CD14-positive monocyte (primary cell): ENCODE data around the gene MDH2. TPM values are rescaled to one million over a fixed set of nuclear protein-coding genes. Genes with fewer than 3 reads are reported as not detected.
"Not testable (repeated sequence)": the region's sequence is repeated elsewhere in the genome, so short reads cannot be mapped to it uniquely, and the experiment has no call there.

Source experiments
- DNase-seq, 3 donors: peaks; one replicate each; pipeline ENCODE4 v3.0.0-alpha.2; 2011 to 2022
- H2AFZ ChIP-seq: 2 replicates; pipeline ENCODE4 v1.6.0; 2012; ENCODE audit warnings: mild to moderate bottlenecking, low read depth, low read length, inconsistent platforms; ENCODE audit not compliant: insufficient read depth, poor library complexity, severe bottlenecking
- H3K27ac ChIP-seq, 2 donors: 1 replicate in 1 of 2; 2 replicates in 1 of 2; pipeline ENCODE4 v1.5.1; 2012 to 2013; ENCODE audit warnings: low read length in 2 of 2, control low read depth in 1 of 2, inconsistent platforms in 1 of 2, low read depth in 1 of 2, mild to moderate bottlenecking in 1 of 2
- H3K27me3 ChIP-seq, 2 donors: one replicate each; pipeline versions ENCODE4 v1.6.0 to v1.6.1; 2011 to 2013; ENCODE audit warnings: low read length in 2 of 2; ENCODE audit not compliant: control insufficient read depth in 2 of 2, insufficient read depth in 2 of 2
- H3K36me3 ChIP-seq, 2 donors: replicated peaks in 1 of 2; 1 replicate in 1 of 2; 2 replicates in 1 of 2; pipeline versions ENCODE4 v1.5.1 to v1.6.1; 2012 to 2013; ENCODE audit warnings: low read length in 2 of 2, control low read depth in 1 of 2, inconsistent platforms in 1 of 2, mild to moderate bottlenecking in 1 of 2; ENCODE audit not compliant: insufficient read depth in 2 of 2, control insufficient read depth in 1 of 2
- H3K4me1 ChIP-seq, 2 donors: 1 replicate in 1 of 2; 2 replicates in 1 of 2; pipeline versions ENCODE4 v1.5.1 to v1.6.1; 2012 to 2013; ENCODE audit warnings: low read length in 2 of 2, control low read depth in 1 of 2, inconsistent platforms in 1 of 2, mild to moderate bottlenecking in 1 of 2, moderate library complexity in 1 of 2; ENCODE audit not compliant: insufficient read depth in 2 of 2, control insufficient read depth in 1 of 2
- H3K4me2 ChIP-seq: replicated peaks from 2 replicates; pipeline ENCODE3; 2012; ENCODE audit warnings: low read length, moderate library complexity, mild to moderate bottlenecking; ENCODE audit not compliant: poor library complexity, severe bottlenecking; ENCODE audit errors: extremely low read depth
- H3K4me3 ChIP-seq, 3 experiments: fragments of 200-600 bp in 1 of 3; sonication (generic) in 1 of 3; replicated peaks in 1 of 3; 1 replicate in 2 of 3; 2 replicates in 1 of 3; pipeline ENCODE4 v1.5.1; 2011 to 2013; ENCODE audit warnings: low read length in 3 of 3, mild to moderate bottlenecking in 3 of 3, control low read depth in 2 of 3, low read depth in 2 of 3, inconsistent platforms in 1 of 3, moderate library complexity in 1 of 3
- H3K79me2 ChIP-seq: 2 replicates; pipeline ENCODE4 v1.6.0; 2012; ENCODE audit warnings: mild to moderate bottlenecking, control low read depth, inconsistent platforms, low read length, moderate library complexity; ENCODE audit not compliant: insufficient read depth
- H3K9ac ChIP-seq: 2 replicates; pipeline ENCODE4 v1.6.0; 2017; ENCODE audit warnings: low read length, mild to moderate bottlenecking; ENCODE audit not compliant: insufficient read depth, poor library complexity, severe bottlenecking
- H3K9me3 ChIP-seq, 2 donors: replicated peaks in 1 of 2; 1 replicate in 1 of 2; 2 replicates in 1 of 2; pipeline versions ENCODE4 v1.5.1 to v1.6.1; 2012 to 2013; ENCODE audit warnings: low read length in 2 of 2, control low read depth in 1 of 2; ENCODE audit not compliant: control insufficient read depth in 1 of 2, insufficient read depth in 1 of 2
- H4K20me1 ChIP-seq: 2 replicates; pipeline ENCODE4 v1.6.0; 2012; ENCODE audit warnings: mild to moderate bottlenecking, low read length, control low read depth, moderate library complexity; ENCODE audit not compliant: insufficient read depth
- H3K27ac Mint-ChIP-seq, 7 donors: one replicate each; pipeline ENCODE4 v1.8.0; 2020; ENCODE audit warnings: mild to moderate bottlenecking in 7 of 7, mixed read lengths in 7 of 7, moderate library complexity in 6 of 7, inconsistent platforms in 2 of 7
- H3K27me3 Mint-ChIP-seq, 3 donors: one replicate each; pipeline ENCODE4 v1.8.0; 2021 to 2022; ENCODE audit warnings: low read depth in 3 of 3, mild to moderate bottlenecking in 3 of 3, mixed read lengths in 3 of 3, moderate library complexity in 3 of 3, inconsistent platforms in 1 of 3
- H3K36me3 Mint-ChIP-seq, 2 donors: one replicate each; pipeline ENCODE4 v1.8.0; 2020; ENCODE audit warnings: mixed read lengths in 2 of 2, inconsistent platforms in 1 of 2, mild to moderate bottlenecking in 1 of 2
- H3K4me1 Mint-ChIP-seq: one replicate; pipeline ENCODE4 v1.8.0; 2020; ENCODE audit warnings: mild to moderate bottlenecking, mixed read lengths
- H3K4me3 Mint-ChIP-seq, 2 donors: one replicate each; pipeline ENCODE4 v1.8.0; 2020; ENCODE audit warnings: mild to moderate bottlenecking in 2 of 2, mixed read lengths in 2 of 2, moderate library complexity in 1 of 2
- H3K9me3 Mint-ChIP-seq, 7 donors: one replicate each; pipeline ENCODE4 v1.8.0; 2020 to 2022; ENCODE audit warnings: mixed read lengths in 7 of 7, mild to moderate bottlenecking in 6 of 7, moderate library complexity in 6 of 7, inconsistent platforms in 2 of 7
- CTCF ChIP-seq: fragments of 200-600 bp; IDR thresholded peaks from one replicate; pipeline ENCODE4 v1.8.0; 2022; ENCODE audit warnings: antibody characterized with exemption, mild to moderate bottlenecking
- WGBS: methylation state at CpG from one replicate; pipeline ENCODE4 v1.1.5; 2013; ENCODE audit warnings: missing lambda C conversion rate; ENCODE audit not compliant: insufficient coverage; 5-methylcytosine and 5-hydroxymethylcytosine counted together
- intact Hi-C, 2 donors: fragments of 100-400 bp; cut with micrococcal nuclease; formaldehyde crosslinking; loops; one replicate each; pipeline versions ENCODE4 v1.15.0 to v1.15.1; 2023
- polyA plus RNA-seq, 3 donors: library from polyadenylated mRNA; depleted of rRNA in 1 of 3; unstranded in 2 of 3; stranded (reverse) in 1 of 3; fragments of 300-500 nt in 2 of 3; fragments of >200 nt in 1 of 3; fragmentation: Illumina TruSeq in 2 of 3; gene quantifications; 1 replicate in 2 of 3; 2 replicates in 1 of 3; pipeline ENCODE4 v1.2.3, GENCODE V29; 2012 to 2021

MDH2 gene
- polyA plus RNA-seq, 3 donors: 75.2 to 162 (median 129) TPM

- peaks cover 2 to 13% (median 6%) of the 10 kb centered on the region in 7 donors for H3K9me3 Mint-ChIP-seq
- Histone ChIP-seq H2AFZ (no peak overlapping the region), H3K4me2 (no peak overlapping the region), H3K27me3 (no peaks in the 10 kb centered on the region), H3K4me3 (no peak overlapping the region), H3K27ac (no peak overlapping the region), H3K36me3 (no peaks in the 10 kb centered on the region), H3K9ac (no peak overlapping the region), H3K4me1 (no peaks in the 10 kb centered on the region), H4K20me1 (no peaks in the 10 kb centered on the region), H3K9me3 (peaks cover 0 to 22% of the 10 kb centered on the region in 2 donors), H3K79me2 (no peaks in the 10 kb centered on the region)
- H3K27me3 Mint-ChIP-seq: peaks cover 3 to 7% (median 5%) of the 10 kb centered on the region in 3 donors
- H3K27ac Mint-ChIP-seq: no peak overlapping the region
- peaks cover 1% of the 10 kb centered on the region for H3K4me1 Mint-ChIP-seq
- intact Hi-C loops: no loop called here
- H3K36me3 Mint-ChIP-seq: no peaks in the 10 kb centered on the region
- no peak for DNase-seq
- TF ChIP-seq CTCF: no peak
- 0% methylated on average over 2 of the region's 3 CpGs for WGBS
- no peak overlapping the region for H3K4me3 Mint-ChIP-seq
Measured at GRCh38 chr7:76077435-76077834, 29.5 kb downstream of the MDH2 start.

DNA sequence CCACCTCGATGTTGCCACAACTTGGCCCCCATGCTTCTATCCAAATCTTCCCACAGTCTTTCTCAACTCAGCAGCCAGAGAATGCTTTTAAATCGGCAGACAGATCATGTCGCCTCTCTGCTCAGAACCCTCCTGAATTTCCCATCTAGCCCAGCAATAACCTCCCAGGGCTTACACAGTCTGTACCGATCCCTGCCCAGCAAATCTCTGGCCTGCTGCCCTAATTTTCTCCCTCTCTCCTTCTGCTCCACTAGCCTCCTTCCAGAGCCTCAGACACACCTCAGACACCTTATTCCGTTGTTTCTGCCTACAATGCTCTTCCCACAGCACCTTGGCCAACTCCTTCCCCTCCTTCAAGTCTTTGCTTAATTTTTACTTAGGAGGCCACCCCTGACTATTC lies 32.3 kb downstream of the MDH2 start:
- Mint-ChIP-seq H3K27me3 (peaks cover 3 to 8% (median 5%) of the 10 kb centered on the region in 3 donors), H3K36me3 (no peaks in the 10 kb centered on the region), H3K9me3 (peaks cover 0 to 4% (median 2%) of the 10 kb centered on the region in 7 donors), H3K4me3 (no peak overlapping the region), H3K4me1 (peaks cover 1% of the 10 kb centered on the region), H3K27ac (peak overlapping the region in 1 of 7 donors; percentile 9)
- WGBS: 85% methylated on average over 5 of the region's 5 CpGs
- Histone ChIP-seq H2AFZ (no peak overlapping the region), H3K9me3 (peaks cover 0 to 2% of the 10 kb centered on the region in 2 donors), H3K4me2 (no peak overlapping the region), H3K4me3 (no peak overlapping the region), H3K9ac (no peak overlapping the region), H3K27me3 (no peaks in the 10 kb centered on the region), H3K79me2 (no peaks in the 10 kb centered on the region), H3K4me1 (no peaks in the 10 kb centered on the region), H3K36me3 (no peaks in the 10 kb centered on the region), H4K20me1 (no peaks in the 10 kb centered on the region), H3K27ac (no peak overlapping the region)
- intact Hi-C loops: no loop called here
- no peak for DNase-seq
- no peak for TF ChIP-seq CTCF

GRCh38 chr7:76084115-76084514 lies 36.2 kb downstream of the MDH2 start:
- H2AFZ ChIP-seq, H3K9me3 Mint-ChIP-seq, H3K36me3 Mint-ChIP-seq, DNase-seq, H3K79me2 ChIP-seq, H3K4me3 ChIP-seq, H3K27ac Mint-ChIP-seq, H3K9me3 ChIP-seq, H3K4me1 Mint-ChIP-seq, H3K9ac ChIP-seq, H3K27me3 ChIP-seq, H4K20me1 ChIP-seq, H3K4me2 ChIP-seq, H3K36me3 ChIP-seq, intact Hi-C loops, H3K4me1 ChIP-seq, H3K27ac ChIP-seq, H3K4me3 Mint-ChIP-seq, H3K27me3 Mint-ChIP-seq: not testable (repeated sequence)
- WGBS: no CpG with 5 or more reads among the region's 2 CpGs
